RWPE2 (cell line): ENCODE measurements around the gene ACTR2.
A peak's percentile ranks its signal among the peaks of the same experiment; 100 is the strongest.
"Not testable (repeated sequence)": the region's sequence is repeated elsewhere in the genome, so short reads cannot be mapped to it uniquely, and the experiment has no call there.

Experiments
- ATAC-seq: fragments of 200-7000 bp; cut with Tn5 transposase; 3 replicates; pipeline ENCODE4 v1.9.1; 2021; ENCODE audit warnings: low read depth
- DNase-seq: peaks from one replicate; pipeline ENCODE4 v3.0.0-alpha.2; 2020; ENCODE audit warnings: low spot score
- H3K27ac ChIP-seq: fragments of 450-650 bp; 2 replicates; pipeline ENCODE4 v1.5.1; 2017; ENCODE audit warnings: mild to moderate bottlenecking; ENCODE audit not compliant: poor library complexity, severe bottlenecking
- H3K27me3 ChIP-seq: fragments of 250-450 bp; sonication (Bioruptor Pico); 2 replicates; pipeline ENCODE4 v1.5.1; 2021; ENCODE audit warnings: mild to moderate bottlenecking, moderate library complexity; ENCODE audit not compliant: insufficient read depth, poor library complexity, severe bottlenecking
- H3K36me3 ChIP-seq: fragments of 250-450 bp; sonication (Bioruptor Pico); 2 replicates; pipeline ENCODE4 v1.5.1; 2020; ENCODE audit warnings: low read depth, mild to moderate bottlenecking, moderate library complexity
- H3K4me1 ChIP-seq: fragments of 250-450 bp; sonication (Bioruptor Pico); 2 replicates; pipeline ENCODE4 v1.5.1; 2021; ENCODE audit warnings: mild to moderate bottlenecking, moderate library complexity; ENCODE audit not compliant: insufficient read depth, poor library complexity, severe bottlenecking
- H3K4me3 ChIP-seq: fragments of 250-450 bp; sonication (Bioruptor Pico); 2 replicates; pipeline ENCODE4 v1.5.1; 2021; ENCODE audit warnings: mild to moderate bottlenecking, moderate library complexity; ENCODE audit not compliant: severe bottlenecking
- H3K9me3 ChIP-seq: fragments of 250-450 bp; sonication (Bioruptor Pico); 2 replicates; pipeline ENCODE4 v1.5.1; 2021; ENCODE audit warnings: mild to moderate bottlenecking, moderate library complexity; ENCODE audit not compliant: severe bottlenecking
- CTCF ChIP-seq: fragments of 450-650 bp; IDR thresholded peaks from one replicate; pipeline ENCODE4 v1.5.1; 2017; ENCODE audit warnings: mild to moderate bottlenecking, moderate library complexity; ENCODE audit not compliant: poor library complexity, severe bottlenecking

Gene ACTR2

GRCh38 chr2:65252640-65253039 lies 25.0 kb downstream of the ACTR2 start:
- no peak overlapping the region for H3K27ac ChIP-seq
- H3K27me3 ChIP-seq: no peaks in the 10 kb centered on the region
- peaks cover 94% of the 10 kb centered on the region for H3K36me3 ChIP-seq
- H3K4me1 ChIP-seq: no peaks in the 10 kb centered on the region
- no peak overlapping the region for H3K4me3 ChIP-seq
- H3K9me3 ChIP-seq: no peaks in the 10 kb centered on the region
- ATAC-seq (no peak), DNase-seq (no peak)
- TF ChIP-seq CTCF: no peak

GRCh38 chr2:65255356-65255755 lies 27.7 kb downstream of the ACTR2 start:
- peaks cover 7% of the 10 kb centered on the region for H3K4me1 ChIP-seq
- DNase-seq (no peak), ATAC-seq (no peak)
- no peaks in the 10 kb centered on the region for H3K27me3 ChIP-seq
- H3K27ac ChIP-seq: no peak overlapping the region
- H3K4me3 ChIP-seq: no peak overlapping the region
- peaks cover 97% of the 10 kb centered on the region for H3K36me3 ChIP-seq
- TF ChIP-seq CTCF: no peak
- no peaks in the 10 kb centered on the region for H3K9me3 ChIP-seq

- Histone ChIP-seq H3K36me3 (peaks cover 92% of the 10 kb centered on the region), H3K4me1 (peaks cover 7% of the 10 kb centered on the region), H3K27ac (no peak overlapping the region), H3K4me3 (no peak overlapping the region), H3K9me3 (no peaks in the 10 kb centered on the region), H3K27me3 (no peaks in the 10 kb centered on the region)
- no peak for DNase-seq
- ATAC-seq: no peak
- peak; percentile 46 for TF ChIP-seq CTCF
These were observed 28.4 kb downstream of the ACTR2 start for GRCh38 chr2:65256054-65256453.

GRCh38 chr2:65257866-65258265 lies 30.2 kb downstream of the ACTR2 start:
- not testable (repeated sequence) for H3K4me1 ChIP-seq, ATAC-seq
- H3K36me3 ChIP-seq: peaks cover 82% of the 10 kb centered on the region

GRCh38 chr2:65261676-65262075 lies 34.0 kb downstream of the ACTR2 start:
- Histone ChIP-seq H3K27ac (no peak overlapping the region), H3K9me3 (no peaks in the 10 kb centered on the region), H3K4me1 (peaks cover 7% of the 10 kb centered on the region), H3K4me3 (no peak overlapping the region), H3K36me3 (peaks cover 79% of the 10 kb centered on the region), H3K27me3 (no peaks in the 10 kb centered on the region)
- DNase-seq: no peak
- TF ChIP-seq CTCF: no peak
- ATAC-seq: no peak

More at GRCh38 chr2:65257866-65258265, 30.2 kb downstream of the ACTR2 start:
- not testable (repeated sequence) for DNase-seq, H3K4me3 ChIP-seq, H3K9me3 ChIP-seq, H3K27me3 ChIP-seq, H3K27ac ChIP-seq
